ENCODE data around the gene SLC45A3.
"Not testable (repeated sequence)": the region's sequence is repeated elsewhere in the genome, so short reads cannot be mapped to it uniquely, and the experiment has no call there.

SLC45A3 gene

GRCh38 chr1:205639567-205639966 lies 40.7 kb downstream of the SLC45A3 start:
- TF ChIP-seq MAX (IDR thresholded peaks at IDR 0.05; ENCODE audit: low read depth, low read length) (no peak), POLR2A (IDR thresholded peaks at IDR 0.05; ENCODE audit: extremely low read depth, insufficient read length) (no peak), MYC (IDR thresholded peaks at IDR 0.05; ENCODE audit: low read depth, low read length) (no peak), CTCF (IDR thresholded peaks at IDR 0.05; ENCODE audit: low read depth, low read length) (no peak)
- no peak overlapping the region for H3K4me3 ChIP-seq (ENCODE audit: low read depth, low read length)
- DNase-seq (ENCODE audit: low read depth): no peak

- H3K4me3 ChIP-seq (ENCODE audit: low read depth, low read length): no peak overlapping the region
- no peak for DNase-seq (ENCODE audit: low read depth)
- TF ChIP-seq MYC (IDR thresholded peaks at IDR 0.05; ENCODE audit: low read depth, low read length): no peak
- TF ChIP-seq CTCF (IDR thresholded peaks at IDR 0.05; ENCODE audit: low read depth, low read length): no peak
- no peak for TF ChIP-seq POLR2A (IDR thresholded peaks at IDR 0.05; ENCODE audit: extremely low read depth, insufficient read length)
- TF ChIP-seq MAX (IDR thresholded peaks at IDR 0.05; ENCODE audit: low read depth, low read length): no peak
Observed at GRCh38 chr1:205637854-205638468, 42.3 kb downstream of the SLC45A3 start.

- no peak for TF ChIP-seq MYC (IDR thresholded peaks at IDR 0.05; ENCODE audit: low read depth, low read length)
- TF ChIP-seq POLR2A (IDR thresholded peaks at IDR 0.05; ENCODE audit: extremely low read depth, insufficient read length): no peak
- TF ChIP-seq MAX (IDR thresholded peaks at IDR 0.05; ENCODE audit: low read depth, low read length): no peak
- no peak for TF ChIP-seq CTCF (IDR thresholded peaks at IDR 0.05; ENCODE audit: low read depth, low read length)
- no peak overlapping the region for H3K4me3 ChIP-seq (ENCODE audit: low read depth, low read length)
- no peak for DNase-seq (ENCODE audit: low read depth)
Observed at GRCh38 chr1:205636732-205637131, 43.6 kb downstream of the SLC45A3 start.

GRCh38 chr1:205636138-205636530 lies 44.2 kb downstream of the SLC45A3 start:
- DNase-seq (ENCODE audit: low read depth); H3K4me3 ChIP-seq (ENCODE audit: low read depth, low read length): not testable (repeated sequence)

- DNase-seq (ENCODE audit: low read depth): no peak
- no peak overlapping the region for H3K4me3 ChIP-seq (ENCODE audit: low read depth, low read length)
- TF ChIP-seq MYC (IDR thresholded peaks at IDR 0.05; ENCODE audit: low read depth, low read length) (no peak), POLR2A (IDR thresholded peaks at IDR 0.05; ENCODE audit: extremely low read depth, insufficient read length) (no peak), MAX (IDR thresholded peaks at IDR 0.05; ENCODE audit: low read depth, low read length) (no peak), CTCF (IDR thresholded peaks at IDR 0.05; ENCODE audit: low read depth, low read length) (no peak)
Observed at GRCh38 chr1:205633421-205633976, 46.8 kb downstream of the SLC45A3 start.

GRCh38 chr1:205632669-205633169 lies 47.6 kb downstream of the SLC45A3 start:
- no peak for TF ChIP-seq MYC (IDR thresholded peaks at IDR 0.05; ENCODE audit: low read depth, low read length)
- TF ChIP-seq POLR2A (IDR thresholded peaks at IDR 0.05; ENCODE audit: extremely low read depth, insufficient read length): no peak
- no peak for TF ChIP-seq CTCF (IDR thresholded peaks at IDR 0.05; ENCODE audit: low read depth, low read length)
- no peak for TF ChIP-seq MAX (IDR thresholded peaks at IDR 0.05; ENCODE audit: low read depth, low read length)

More at GRCh38 chr1:205632669-205633169, 47.6 kb downstream of the SLC45A3 start:
- H3K4me3 ChIP-seq (ENCODE audit: low read depth, low read length): peak overlapping the region; percentile 70
- no peak for DNase-seq (ENCODE audit: low read depth)
